Measurements from ENCODE around the gene OR2F1.
"Not testable (repeated sequence)": the region's sequence is repeated elsewhere in the genome, so short reads cannot be mapped to it uniquely, and the experiment has no call there.

OR2F1 gene

GRCh38 chr7:144010821-144011220, 56.2 kb downstream of the OR2F1 start:
- DNase-seq, result not testable (repeated sequence)

- DNase-seq, result no peak
These were observed 57.0 kb downstream of the OR2F1 start for GRCh38 chr7:144011458-144012230.

Measured in islet precursor cell (in vitro differentiated cells).